K562 (cell line): ENCODE results near the gene ZDHHC24. TPM values are rescaled to one million over a fixed set of nuclear protein-coding genes. Genes with fewer than 3 reads are reported as not detected.

Experiments used
- ATAC-seq: fragments of 200-7000 bp; cut with Tn5 transposase; 3 replicates; pipeline ENCODE4 v1.9.1; 2020; ENCODE audit warnings: moderate library complexity
- BruUV-seq: library from RNA; stranded (reverse); fragments of 400-500 nt; replicated peaks from 2 replicates; lab custom pipeline; 2021; lab: Mats Ljungman, UMichigan
- CTCF ChIA-PET: fragments of 300-600 bp; formaldehyde crosslinking; extraction: SDS; loops from one replicate; lab custom pipeline; 2021; ENCODE audit warnings: low intra/inter-chr PET ratio; lab: Yijun Ruan, JAX
- POLR2A ChIA-PET: fragments of 300-600, 350-650 bp; sonication (Branson Sonifier 250); formaldehyde crosslinking; extraction: SDS; loops from one replicate; lab custom pipeline; 2021; ENCODE audit warnings: antibody characterized with exemption, inconsistent platforms; lab: Yijun Ruan, JAX
- DNase-seq, 4 experiments: peaks; one replicate each; pipeline versions ENCODE4 v3.0.0 to v3.0.0-alpha.2; 2011 to 2018; ENCODE audit warnings: low spot score in 3 of 4, mixed read lengths in 3 of 4; ENCODE audit errors: extremely low read depth in 1 of 4
- FAIRE-seq: peaks from 2 replicates; lab custom pipeline; 2011; peaks lifted over from hg19 to GRCh38; lab: Jason Lieb, UNC
- H2AFZ ChIP-seq: 2 replicates; pipeline ENCODE4 v1.6.0; 2011; ENCODE audit warnings: low read depth, low read length, control low read depth, inconsistent platforms
- H3K27ac ChIP-seq: fragments of 200-600 bp; 3 replicates; pipeline ENCODE4 v1.8.0; 2011; ENCODE audit warnings: low read depth, mild to moderate bottlenecking, control low read depth, inconsistent platforms, low read length, moderate library complexity, mixed read lengths; ENCODE audit errors: extremely low read depth
- H3K27me3 ChIP-seq, 2 experiments: fragments of 300-600 bp in 1 of 2; 2 replicates in 1 of 2; 3 replicates in 1 of 2; pipeline versions ENCODE4 v1.6.0 to v1.8.0; 2011; ENCODE audit warnings: inconsistent platforms in 2 of 2, low read length in 2 of 2, mild to moderate bottlenecking in 1 of 2, mixed read lengths in 1 of 2, moderate library complexity in 1 of 2; ENCODE audit not compliant: control insufficient read depth in 2 of 2, insufficient read depth in 2 of 2
- H3K36me3 ChIP-seq: fragments of 300-600 bp; 3 replicates; pipeline ENCODE4 v1.8.0; 2011; ENCODE audit warnings: mild to moderate bottlenecking, low read length, inconsistent platforms; ENCODE audit not compliant: control insufficient read depth, insufficient read depth
- H3K4me1 ChIP-seq, 2 experiments: fragments of 200-600 bp in 1 of 2; replicated peaks in 1 of 2; 2 replicates in 1 of 2; 3 replicates in 1 of 2; pipeline versions ENCODE4 v1.5.1 to v1.8.0; 2011; ENCODE audit warnings: inconsistent platforms in 2 of 2, low read length in 2 of 2, mild to moderate bottlenecking in 1 of 2, mixed read lengths in 1 of 2, moderate library complexity in 1 of 2; ENCODE audit not compliant: control insufficient read depth in 2 of 2, insufficient read depth in 2 of 2
- H3K4me2 ChIP-seq: 2 replicates; pipeline ENCODE4 v1.6.1; 2011; ENCODE audit warnings: low read length, control low read depth, inconsistent platforms, mixed read lengths; ENCODE audit not compliant: insufficient read depth
- H3K4me3 ChIP-seq: fragments of 200-600 bp; sonication (generic), shearing (Covaris generic); 2 replicates; pipeline ENCODE4 v1.5.1; 2016; ENCODE audit warnings: control low read depth, inconsistent platforms
- H3K79me2 ChIP-seq: fragments of 200-600 bp; 3 replicates; pipeline ENCODE4 v1.8.0; 2011; ENCODE audit warnings: low read length, inconsistent platforms; ENCODE audit not compliant: control insufficient read depth, insufficient read depth
- H3K9ac ChIP-seq, 2 experiments: 2 replicates each; pipeline versions ENCODE4 v1.6.0 to v1.6.1; 2011; ENCODE audit warnings: low read depth in 2 of 2, low read length in 2 of 2, control low read depth in 1 of 2, inconsistent platforms in 1 of 2, mild to moderate bottlenecking in 1 of 2, mixed read lengths in 1 of 2; ENCODE audit not compliant: insufficient read depth in 1 of 2
- H3K9me1 ChIP-seq: one replicate; pipeline ENCODE4 v1.6.0; 2011; ENCODE audit warnings: inconsistent platforms, mild to moderate bottlenecking, low read length, moderate library complexity; ENCODE audit not compliant: control insufficient read depth, insufficient read depth
- H3K9me3 ChIP-seq: replicated peaks from 2 replicates; pipeline ENCODE4 v1.5.1; 2011; ENCODE audit warnings: low read depth, low read length, inconsistent platforms; ENCODE audit not compliant: control insufficient read depth, insufficient read depth
- H4K20me1 ChIP-seq: replicated peaks from 2 replicates; pipeline ENCODE4 v1.6.1; 2011; ENCODE audit warnings: low read length, inconsistent platforms, mixed read lengths; ENCODE audit not compliant: control insufficient read depth, insufficient read depth
- NFIC ChIP-seq: fragments of 450-650 bp; IDR thresholded peaks from 2 replicates; pipeline ENCODE4 v1.6.1; 2017; ENCODE audit warnings: mild to moderate bottlenecking, inconsistent platforms
- WGBS: fragments of 100-300 bp; shearing (Covaris generic); methylation state at CpG from one replicate; pipeline ENCODE4 v1.1.6; 2016; ENCODE audit warnings: low coverage, mixed read lengths; ENCODE audit not compliant: insufficient coverage; ENCODE audit errors: missing lambda C conversion rate; 5-methylcytosine and 5-hydroxymethylcytosine counted together
- in situ Hi-C: fragments of 300-500 bp; cut with MboI; formaldehyde crosslinking; loops from 4 replicates; pipeline ENCODE4 v1.15.0; 2018; ENCODE audit warnings: inconsistent platforms, mixed read lengths
- intact Hi-C: fragments of 100-400 bp; cut with micrococcal nuclease; formaldehyde crosslinking; loops from 2 replicates; pipeline ENCODE4 v1.14.2; 2022
- polyA plus RNA-seq, 8 experiments: library from polyadenylated mRNA; depleted of rRNA in 4 of 8; stranded (reverse) in 5 of 8; unstranded in 3 of 8; fragments of >200 nt; fragmentation: Nextera tagmentation in 2 of 8; fragmentation: Illumina TruSeq in 1 of 8; extraction: Ambion mirVana in 2 of 8; extraction: Trizol in 1 of 8; gene quantifications; 2 replicates each; pipeline versions ENCODE4 v1.2.1 to v1.2.3, GENCODE V29; 2011 to 2014; ENCODE audit warnings: inconsistent platforms in 1 of 8, missing spikeins in 1 of 8
- total RNA-seq, 7 experiments: library from RNA; depleted of rRNA in 6 of 7; stranded (reverse); fragments of >200 nt in 6 of 7; fragmentation: Illumina TruSeq in 2 of 7; extraction: Trizol in 2 of 7; gene quantifications; 2 replicates each; pipeline versions ENCODE4 v1.2.1 to v1.2.3, GENCODE V29; 2011 to 2021; ENCODE audit warnings: low replicate concordance in 1 of 7
- TF ChIP-seq, protein P1 (sequence below): fragments of 250-450 bp; sonication (Bioruptor Pico); IDR thresholded peaks from 2 replicates; pipeline ENCODE4 v1.5.0; 2020; ENCODE audit warnings: mild to moderate bottlenecking, borderline replicate concordance
- TF ChIP-seq, protein P2 (sequence below), 2 experiments: IDR thresholded peaks in 1 of 2; conservative IDR thresholded peaks in 1 of 2; 2 replicates each; pipeline ENCODE4 v1.6.1; 2016; ENCODE audit warnings: low read depth in 2 of 2, mild to moderate bottlenecking in 1 of 2, missing compliant biosample characterization in 1 of 2, missing genetic modification characterization in 1 of 2, moderate library complexity in 1 of 2

The ZDHHC24 gene
- total and polyA plus RNA-seq, 9 of the 15 experiments (the other 6 are each of a cell fraction or from before 2014, with no cell fraction given): 0.45 to 11.2 (median 2.7) TPM

GRCh38 chr11:66556086-66556485, 10.2 kb upstream of the ZDHHC24 start:
- CTCF ChIA-PET: no interaction called here

More at GRCh38 chr11:66556086-66556485, 10.2 kb upstream of the ZDHHC24 start:
- no peaks in the 10 kb centered on the region for H3K36me3 ChIP-seq
- in situ Hi-C loops (loop anchor here (10.0 kb wide), 1 partner anchor 259 kb away; no protein-coding TSS in a partner anchor), intact Hi-C loops (no loop called here)
- H3K4me3 ChIP-seq: no peak overlapping the region
- no peaks in the 10 kb centered on the region for H3K9me3 ChIP-seq
- H4K20me1 ChIP-seq: no peaks in the 10 kb centered on the region
- POLR2A ChIA-PET: no interaction called here
- no peak overlapping the region for H3K27ac ChIP-seq
- BruUV-seq: no TSS peak
- no peak overlapping the region for H3K4me2 ChIP-seq
- no peaks in the 10 kb centered on the region for H3K27me3 ChIP-seq
- ATAC-seq (no peak), FAIRE-seq (no peak), DNase-seq (no peak)
- 34% methylated on average over 7 of the region's 7 CpGs for WGBS
- H3K4me1 ChIP-seq: peaks cover 5 to 23% of the 10 kb centered on the region in 2 experiments; a peak in 4 of 5 replicates
- no peaks in the 10 kb centered on the region for H3K79me2 ChIP-seq
- peak; percentile 47 for TF ChIP-seq NFIC
- TF ChIP-seq, protein P1, sequence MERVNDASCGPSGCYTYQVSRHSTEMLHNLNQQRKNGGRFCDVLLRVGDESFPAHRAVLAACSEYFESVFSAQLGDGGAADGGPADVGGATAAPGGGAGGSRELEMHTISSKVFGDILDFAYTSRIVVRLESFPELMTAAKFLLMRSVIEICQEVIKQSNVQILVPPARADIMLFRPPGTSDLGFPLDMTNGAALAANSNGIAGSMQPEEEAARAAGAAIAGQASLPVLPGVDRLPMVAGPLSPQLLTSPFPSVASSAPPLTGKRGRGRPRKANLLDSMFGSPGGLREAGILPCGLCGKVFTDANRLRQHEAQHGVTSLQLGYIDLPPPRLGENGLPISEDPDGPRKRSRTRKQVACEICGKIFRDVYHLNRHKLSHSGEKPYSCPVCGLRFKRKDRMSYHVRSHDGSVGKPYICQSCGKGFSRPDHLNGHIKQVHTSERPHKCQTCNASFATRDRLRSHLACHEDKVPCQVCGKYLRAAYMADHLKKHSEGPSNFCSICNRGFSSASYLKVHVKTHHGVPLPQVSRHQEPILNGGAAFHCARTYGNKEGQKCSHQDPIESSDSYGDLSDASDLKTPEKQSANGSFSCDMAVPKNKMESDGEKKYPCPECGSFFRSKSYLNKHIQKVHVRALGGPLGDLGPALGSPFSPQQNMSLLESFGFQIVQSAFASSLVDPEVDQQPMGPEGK (CRISPR knock-in tag): no peak
- TF ChIP-seq, protein P2, sequence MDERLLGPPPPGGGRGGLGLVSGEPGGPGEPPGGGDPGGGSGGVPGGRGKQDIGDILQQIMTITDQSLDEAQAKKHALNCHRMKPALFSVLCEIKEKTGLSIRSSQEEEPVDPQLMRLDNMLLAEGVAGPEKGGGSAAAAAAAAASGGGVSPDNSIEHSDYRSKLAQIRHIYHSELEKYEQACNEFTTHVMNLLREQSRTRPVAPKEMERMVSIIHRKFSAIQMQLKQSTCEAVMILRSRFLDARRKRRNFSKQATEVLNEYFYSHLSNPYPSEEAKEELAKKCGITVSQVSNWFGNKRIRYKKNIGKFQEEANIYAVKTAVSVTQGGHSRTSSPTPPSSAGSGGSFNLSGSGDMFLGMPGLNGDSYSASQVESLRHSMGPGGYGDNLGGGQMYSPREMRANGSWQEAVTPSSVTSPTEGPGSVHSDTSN (CRISPR knock-in tag; IDR thresholded peaks at IDR 0.05; ENCODE audit: low read depth): no peak
- TF ChIP-seq, protein P2 (tag; conservative IDR thresholded peaks at IDR 0.05; ENCODE audit: low read depth): no peak
- no peaks in the 10 kb centered on the region for H3K9me1 ChIP-seq
- H3K9ac ChIP-seq: peak overlapping the region in 1 of 2 experiments; percentile 74; a peak in 2 of 4 replicates
- H2AFZ ChIP-seq: no peak overlapping the region
